Ovary (tissue), 9 donors: ENCODE results near the gene TTLL12. TPM values are rescaled to one million over a fixed set of nuclear protein-coding genes. Genes with fewer than 3 reads are reported as not detected.

ENCODE experiments used
- DNase-seq, 5 donors: peaks; one replicate each; pipeline ENCODE4 v3.0.0-alpha.2; 2019 to 2020
- H3K27ac ChIP-seq, 2 donors: fragments of 200-600 bp; one replicate each; pipeline versions ENCODE4 v1.5.1 to v1.8.0; 2019 to 2022
- H3K27me3 ChIP-seq: fragments of 200-600 bp; one replicate; pipeline ENCODE4 v1.8.0; 2022
- H3K36me3 ChIP-seq: fragments of 200-600 bp; sonication (generic); one replicate; pipeline ENCODE4 v1.5.1; 2019
- H3K4me1 ChIP-seq: one replicate; pipeline ENCODE4 v1.8.1; 2013; ENCODE audit warnings: mild to moderate bottlenecking, moderate library complexity; ENCODE audit not compliant: insufficient read depth
- H3K4me3 ChIP-seq: fragments of 200-600 bp; sonication (generic); one replicate; pipeline ENCODE4 v1.5.1; 2017
- H3K9me3 ChIP-seq, 2 donors: fragments of 200-600 bp in 1 of 2; sonication (generic) in 1 of 2; one replicate each; pipeline versions ENCODE4 v1.5.1 to v1.8.1; 2013 to 2019; ENCODE audit warnings: mild to moderate bottlenecking in 1 of 2, moderate library complexity in 1 of 2
- EP300 ChIP-seq: sonication (generic); formaldehyde crosslinking; IDR thresholded peaks from one replicate; pipeline ENCODE4 v1.6.1; 2017; ENCODE audit warnings: antibody characterized with exemption
- POLR2A ChIP-seq: fragments of 450-650 bp; IDR thresholded peaks from one replicate; pipeline ENCODE4 v1.6.1; 2017; ENCODE audit warnings: antibody characterized with exemption, mild to moderate bottlenecking, moderate library complexity
- WGBS, 3 donors: extraction: QIAGEN DNeasy Blood & Tissue Kit in 1 of 3; methylation state at CpG; one replicate each; pipeline versions ENCODE4 v1.1.5 to v1.1.7; 2013 to 2017; 5-methylcytosine and 5-hydroxymethylcytosine counted together
- intact Hi-C, 4 donors: fragments of 100-400 bp; cut with DNase I; formaldehyde crosslinking; loops; one replicate each; pipeline versions ENCODE4 v1.11.0 to v1.15.1; 2022 to 2023
- polyA plus RNA-seq, 2 donors: library from polyadenylated mRNA; stranded (reverse); fragments of 200-250 nt in 1 of 2; fragments of 350-450 nt in 1 of 2; fragmentation: Illumina TruSeq in 1 of 2; extraction: RNeasy Lipid Tissue Mini Kit (QIAGEN cat#74804) in 1 of 2; gene quantifications; one replicate each; pipeline ENCODE4 v1.2.3, GENCODE V29; 2013 to 2014
- total RNA-seq, 7 donors: library from RNA; depleted of rRNA in 2 of 7; stranded (reverse); fragments of >200 nt in 2 of 7; fragmentation: NEBNext Ultra II Directional in 3 of 7; extraction: Animal tissue kit (Norgen Biotek cat#: 25700) in 3 of 7; gene quantifications; one replicate each; pipeline versions ENCODE4 v1.1.0 to v1.2.4, GENCODE V29; 2016 to 2023
- TF ChIP-seq, protein P1 (sequence below), 3 donors: fragments of 450-650 bp in 2 of 3; fragments of 200-600 bp in 1 of 3; IDR thresholded peaks; one replicate each; pipeline versions ENCODE4 v1.5.1 to v1.8.0; 2016 to 2022; ENCODE audit warnings: antibody characterized with exemption in 3 of 3, mild to moderate bottlenecking in 1 of 3
- donor health status: DM: no; HTN: no; CAD: no; lungs with moderate emphysema.
- donor health status: DM: no; HTN: no; CAD: no.
- donor health status: Bipolar disorder and iron deficiency.
- donor health status: DM: yes; HTN: yes; CAD: no.
- donor health status: DM: no; HTN: no; CAD: no.
- donor health status: DM: yes; HTN: yes; CAD: no.

TTLL12 gene
- total and polyA plus RNA-seq, 9 donors: 5.8 to 68.4 (median 41.1) TPM

- Histone ChIP-seq H3K4me3 (no peak overlapping the region), H3K9me3 (no peaks in the 10 kb centered on the region), H3K27ac (no peak overlapping the region), H3K27me3 (no peaks in the 10 kb centered on the region), H3K36me3 (no peaks in the 10 kb centered on the region), H3K4me1 (peaks cover 2% of the 10 kb centered on the region)
- no peak for DNase-seq
- TF ChIP-seq, protein P1, sequence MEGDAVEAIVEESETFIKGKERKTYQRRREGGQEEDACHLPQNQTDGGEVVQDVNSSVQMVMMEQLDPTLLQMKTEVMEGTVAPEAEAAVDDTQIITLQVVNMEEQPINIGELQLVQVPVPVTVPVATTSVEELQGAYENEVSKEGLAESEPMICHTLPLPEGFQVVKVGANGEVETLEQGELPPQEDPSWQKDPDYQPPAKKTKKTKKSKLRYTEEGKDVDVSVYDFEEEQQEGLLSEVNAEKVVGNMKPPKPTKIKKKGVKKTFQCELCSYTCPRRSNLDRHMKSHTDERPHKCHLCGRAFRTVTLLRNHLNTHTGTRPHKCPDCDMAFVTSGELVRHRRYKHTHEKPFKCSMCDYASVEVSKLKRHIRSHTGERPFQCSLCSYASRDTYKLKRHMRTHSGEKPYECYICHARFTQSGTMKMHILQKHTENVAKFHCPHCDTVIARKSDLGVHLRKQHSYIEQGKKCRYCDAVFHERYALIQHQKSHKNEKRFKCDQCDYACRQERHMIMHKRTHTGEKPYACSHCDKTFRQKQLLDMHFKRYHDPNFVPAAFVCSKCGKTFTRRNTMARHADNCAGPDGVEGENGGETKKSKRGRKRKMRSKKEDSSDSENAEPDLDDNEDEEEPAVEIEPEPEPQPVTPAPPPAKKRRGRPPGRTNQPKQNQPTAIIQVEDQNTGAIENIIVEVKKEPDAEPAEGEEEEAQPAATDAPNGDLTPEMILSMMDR (IDR thresholded peaks at IDR 0.05): no peak
- no peak for TF ChIP-seq POLR2A
- TF ChIP-seq EP300: no peak
- intact Hi-C loops: loop anchor here in 3 of 4 donors (2.0 to 10.0 kb wide), 5 partner anchors 114 to 157 kb away; partner anchors contain the start of gene SCUBE1 (in 1 of the 3)
- WGBS, 3 donors: 78 to 84% (median 83%) methylated on average over 9 of the region's 9 CpGs
Measured at GRCh38 chr22:43230571-43230970, 43.6 kb upstream of the TTLL12 start.

DNA sequence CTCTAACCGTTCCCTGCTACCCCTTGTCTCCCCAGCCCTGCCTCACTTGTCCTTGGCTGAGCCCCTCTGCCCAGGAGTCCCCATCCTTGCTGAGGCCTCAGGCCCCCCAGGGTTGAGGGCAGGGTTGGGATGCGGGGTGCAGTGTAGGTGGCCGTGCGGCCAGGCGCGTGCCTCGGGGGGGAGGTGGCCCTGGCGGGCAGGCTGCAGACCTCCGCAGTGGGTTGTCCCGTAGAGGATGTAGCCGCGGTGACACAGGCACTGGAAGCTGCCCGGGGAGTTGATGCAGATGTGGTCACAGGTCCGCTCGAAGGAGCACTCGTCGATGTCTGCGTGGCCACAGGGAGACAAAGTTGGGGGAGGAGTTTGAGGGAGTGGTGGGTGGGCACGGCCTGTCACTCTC is 41.9 kb upstream of the TTLL12 start:
- no peaks in the 10 kb centered on the region for H3K36me3 ChIP-seq
- no peak overlapping the region for H3K4me3 ChIP-seq
- DNase-seq: no peak
- H3K27ac ChIP-seq: no peak overlapping the region
- no peaks in the 10 kb centered on the region for H3K27me3 ChIP-seq
- peaks cover 2% of the 10 kb centered on the region for H3K4me1 ChIP-seq
- 87 to 91% (median 89%) methylated on average over 19 of the region's 19 CpGs for WGBS, 3 donors
- intact Hi-C loops: loop anchor here in 1 of 4 donors (10.0 kb wide), 1 partner anchor 656 kb away; no protein-coding TSS in a partner anchor
- TF ChIP-seq, protein P1 (IDR thresholded peaks at IDR 0.05): no peak
- TF ChIP-seq POLR2A: no peak
- TF ChIP-seq EP300: no peak
- H3K9me3 ChIP-seq: no peaks in the 10 kb centered on the region

DNA sequence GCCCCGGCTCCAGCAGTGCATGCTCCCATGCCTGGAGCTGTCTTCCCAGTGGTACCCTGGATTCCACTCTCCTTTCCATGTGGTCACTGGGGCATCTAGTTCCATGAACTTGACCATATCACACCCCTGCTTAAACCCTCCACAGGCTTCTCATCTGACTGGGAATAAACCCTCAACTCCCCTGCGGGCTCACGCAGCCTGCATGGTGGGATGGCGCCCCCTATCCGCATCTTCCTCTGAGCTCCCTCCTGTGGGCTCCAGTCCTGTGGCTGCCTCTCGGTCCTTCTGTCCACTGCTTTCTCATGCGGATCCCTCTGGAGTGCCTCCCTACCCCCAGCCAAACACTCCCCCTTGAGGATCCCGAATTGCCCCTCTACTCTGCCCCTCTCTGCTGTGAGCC is 41.4 kb upstream of the TTLL12 start:
- 70 to 83% (median 82%) methylated on average over 8 of the region's 8 CpGs for WGBS, 3 donors
- intact Hi-C loops: loop anchor here in 1 of 4 donors (10.0 kb wide), 1 partner anchor 656 kb away; no protein-coding TSS in a partner anchor
- TF ChIP-seq EP300 (no peak), POLR2A (no peak)
- TF ChIP-seq, protein P1 (IDR thresholded peaks at IDR 0.05): no peak
- Histone ChIP-seq H3K9me3 (no peaks in the 10 kb centered on the region), H3K4me1 (no peaks in the 10 kb centered on the region), H3K27me3 (no peaks in the 10 kb centered on the region), H3K4me3 (no peak overlapping the region), H3K27ac (no peak overlapping the region), H3K36me3 (no peaks in the 10 kb centered on the region)
- no peak for DNase-seq

DNA sequence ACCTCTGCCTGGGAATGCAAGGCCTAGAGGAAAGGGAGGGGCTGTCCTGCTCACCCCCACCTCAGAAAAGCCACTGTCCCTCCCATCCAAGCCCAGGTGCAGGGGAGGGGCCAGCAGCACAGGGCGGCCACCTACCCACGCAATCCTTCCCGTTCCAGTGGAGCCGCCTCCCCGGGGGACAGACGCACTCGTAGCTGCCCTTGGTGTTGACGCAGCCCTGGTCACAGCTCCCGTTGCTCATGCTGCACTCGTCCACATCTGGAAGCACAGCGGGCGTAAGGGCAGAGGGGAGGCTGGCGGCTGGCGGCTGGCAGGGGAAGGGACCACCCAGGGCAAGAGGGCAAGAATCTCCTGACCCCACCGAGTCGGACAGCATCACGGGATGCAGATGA is 40.3 kb upstream of the TTLL12 start:
- Histone ChIP-seq H3K27me3 (no peaks in the 10 kb centered on the region), H3K27ac (no peak overlapping the region), H3K9me3 (no peaks in the 10 kb centered on the region), H3K4me3 (no peak overlapping the region), H3K36me3 (no peaks in the 10 kb centered on the region), H3K4me1 (no peaks in the 10 kb centered on the region)
- no peak for TF ChIP-seq POLR2A
- TF ChIP-seq, protein P1 (IDR thresholded peaks at IDR 0.05): no peak
- no peak for TF ChIP-seq EP300
- intact Hi-C loops: loop anchor here in 1 of 4 donors (10.0 kb wide), 1 partner anchor 658 kb away; no protein-coding TSS in a partner anchor
- 62 to 65% (median 64%) methylated on average over 16 to 17 of the region's 17 CpGs for WGBS, 3 donors
- DNase-seq: no peak
